H1 (cell line): ENCODE results near the gene BTBD18. TPM values are rescaled to one million over a fixed set of nuclear protein-coding genes. Genes with fewer than 3 reads are reported as not detected.

Source experiments
- CTCF ChIA-PET: fragments of 300-600 bp; sonication (Branson Sonifier 250); formaldehyde crosslinking; loops from one replicate; lab custom pipeline; 2021; ENCODE audit not compliant: partially characterized antibody; lab: Charles Lee
- POLR2A ChIA-PET: fragments of 300-600 bp; sonication (Branson Sonifier 250); formaldehyde crosslinking; loops from one replicate; lab custom pipeline; 2021; ENCODE audit warnings: inconsistent platforms; ENCODE audit not compliant: partially characterized antibody; lab: Charles Lee
- DNase-seq, 2 experiments: peaks; one replicate each; pipeline versions ENCODE4 v3.0.0 to v3.0.0-alpha.2; 2010 to 2022; ENCODE audit warnings: low spot score in 2 of 2, low read depth in 1 of 2, mixed read lengths in 1 of 2
- FAIRE-seq: peaks from 2 replicates; lab custom pipeline; 2011; peaks lifted over from hg19 to GRCh38; lab: Jason Lieb, UNC
- H2AFZ ChIP-seq: 2 replicates; pipeline ENCODE4 v1.8.1; 2012; ENCODE audit warnings: low read length, inconsistent platforms
- H2AK5ac ChIP-seq: 2 replicates; pipeline ENCODE4 v1.6.1; 2013; ENCODE audit warnings: low read depth, low read length
- H2BK120ac ChIP-seq: replicated peaks from 2 replicates; pipeline ENCODE3; 2013; ENCODE audit warnings: low read depth, low read length, inconsistent platforms
- H2BK12ac ChIP-seq: 2 replicates; pipeline ENCODE4 v1.6.1; 2013; ENCODE audit warnings: low read depth, low read length
- H2BK15ac ChIP-seq: 2 replicates; pipeline ENCODE4 v1.6.1; 2013; ENCODE audit warnings: low read length
- H2BK20ac ChIP-seq: 2 replicates; pipeline ENCODE4 v1.6.1; 2013; ENCODE audit warnings: low read length
- H2BK5ac ChIP-seq: 2 replicates; pipeline ENCODE4 v1.6.1; 2013; ENCODE audit warnings: low read depth, low read length
- H3K14ac ChIP-seq: 2 replicates; pipeline ENCODE4 v1.6.1; 2013; ENCODE audit warnings: inconsistent platforms; ENCODE audit not compliant: insufficient read length
- H3K18ac ChIP-seq: 2 replicates; pipeline ENCODE4 v1.6.1; 2013; ENCODE audit warnings: low read length; ENCODE audit errors: extremely low read depth
- H3K23ac ChIP-seq: 2 replicates; pipeline ENCODE4 v1.6.1; 2013; ENCODE audit warnings: inconsistent platforms; ENCODE audit not compliant: insufficient read length
- H3K23me2 ChIP-seq: 2 replicates; pipeline ENCODE4 v1.6.1; 2013; ENCODE audit warnings: low read depth, low read length
- H3K27ac ChIP-seq: 2 replicates; pipeline ENCODE4 v1.6.1; 2011; ENCODE audit warnings: low read depth, low read length, inconsistent platforms
- H3K27me3 ChIP-seq, 4 experiments: replicated peaks in 1 of 4; 1 replicate in 1 of 4; 2 replicates in 3 of 4; pipeline versions ENCODE4 v1.6.1 to v1.8.1; 2011 to 2013; ENCODE audit warnings: low read length in 3 of 4, mild to moderate bottlenecking in 3 of 4, inconsistent platforms in 2 of 4, mixed read lengths in 2 of 4, moderate library complexity in 1 of 4; ENCODE audit not compliant: control insufficient read depth in 3 of 4, insufficient read depth in 3 of 4; ENCODE audit errors: extremely low read depth in 1 of 4
- H3K36me3 ChIP-seq, 4 experiments: 2 replicates each; pipeline versions ENCODE4 v1.6.1 to v1.8.1; 2011 to 2013; ENCODE audit warnings: mild to moderate bottlenecking in 4 of 4, low read length in 3 of 4, moderate library complexity in 2 of 4, control low read depth in 1 of 4, inconsistent platforms in 1 of 4; ENCODE audit not compliant: insufficient read depth in 4 of 4, control insufficient read depth in 2 of 4
- H3K4ac ChIP-seq: replicated peaks from 2 replicates; pipeline ENCODE3; 2013; ENCODE audit warnings: low read length, low read depth, mixed read lengths, inconsistent platforms; ENCODE audit not compliant: insufficient read length
- H3K4me1 ChIP-seq, 4 experiments: replicated peaks in 1 of 4; 1 replicate in 1 of 4; 2 replicates in 3 of 4; pipeline versions ENCODE4 v1.6.1 to v1.8.1; 2011 to 2013; ENCODE audit warnings: low read length in 3 of 4, inconsistent platforms in 2 of 4, mixed read lengths in 1 of 4; ENCODE audit not compliant: insufficient read depth in 4 of 4, control insufficient read depth in 3 of 4
- H3K4me2 ChIP-seq, 2 experiments: 2 replicates each; pipeline versions ENCODE4 v1.6.1 to v1.8.1; 2011 to 2013; ENCODE audit warnings: low read depth in 2 of 2, low read length in 2 of 2, control low read depth in 1 of 2, inconsistent platforms in 1 of 2, mild to moderate bottlenecking in 1 of 2; ENCODE audit not compliant: insufficient read depth in 1 of 2
- H3K4me3 ChIP-seq, 4 experiments: fragments of 200-600, 300-600 bp in 1 of 4; sonication (generic), shearing (Covaris generic), sonication (Bioruptor Twin) in 1 of 4; 2 replicates each; pipeline versions ENCODE4 v1.5.1 to v1.8.1; 2011 to 2016; ENCODE audit warnings: low read length in 4 of 4, low read depth in 3 of 4, control low read depth in 2 of 4, inconsistent platforms in 2 of 4, mild to moderate bottlenecking in 2 of 4, mixed read lengths in 1 of 4, moderate library complexity in 1 of 4; ENCODE audit not compliant: insufficient read depth in 2 of 4; ENCODE audit errors: extremely low read depth in 1 of 4
- H3K56ac ChIP-seq: replicated peaks from 2 replicates; pipeline ENCODE3; 2013; ENCODE audit warnings: low read depth, mild to moderate bottlenecking, mixed read lengths, low read length, inconsistent platforms; ENCODE audit not compliant: insufficient read length
- H3K79me1 ChIP-seq: 2 replicates; pipeline ENCODE4 v1.6.1; 2013; ENCODE audit warnings: low read depth, low read length, control low read depth
- H3K79me2 ChIP-seq, 2 experiments: 2 replicates each; pipeline versions ENCODE4 v1.6.1 to v1.8.1; 2012 to 2013; ENCODE audit warnings: low read length in 2 of 2, mild to moderate bottlenecking in 2 of 2, inconsistent platforms in 1 of 2; ENCODE audit not compliant: insufficient read depth in 2 of 2, control insufficient read depth in 1 of 2
- H3K9ac ChIP-seq, 4 experiments: replicated peaks in 1 of 4; 1 replicate in 1 of 4; 2 replicates in 3 of 4; pipeline versions ENCODE4 v1.6.1 to v1.8.1; 2011 to 2013; ENCODE audit warnings: low read depth in 3 of 4, low read length in 3 of 4, control low read depth in 2 of 4, mild to moderate bottlenecking in 2 of 4, moderate library complexity in 2 of 4, inconsistent platforms in 1 of 4; ENCODE audit errors: extremely low read depth in 1 of 4
- H3K9me3 ChIP-seq, 2 experiments: 2 replicates each; pipeline versions ENCODE4 v1.6.1 to v1.8.1; 2012 to 2013; ENCODE audit warnings: mild to moderate bottlenecking in 2 of 2, moderate library complexity in 2 of 2, control low read depth in 1 of 2, inconsistent platforms in 1 of 2, low read depth in 1 of 2, low read length in 1 of 2, mixed read lengths in 1 of 2; ENCODE audit not compliant: insufficient read depth in 2 of 2
- H4K20me1 ChIP-seq, 2 experiments: replicated peaks in 1 of 2; 2 replicates each; pipeline versions ENCODE3 to v1.8.1; 2011 to 2013; ENCODE audit warnings: inconsistent platforms in 2 of 2, low read length in 2 of 2, mild to moderate bottlenecking in 1 of 2; ENCODE audit not compliant: insufficient read depth in 2 of 2, control insufficient read depth in 1 of 2
- H4K5ac ChIP-seq: 2 replicates; pipeline ENCODE4 v1.6.1; 2013; ENCODE audit warnings: low read length, low read depth, mixed read lengths, inconsistent platforms; ENCODE audit not compliant: insufficient read length
- H4K8ac ChIP-seq: 2 replicates; pipeline ENCODE4 v1.8.0; 2013; ENCODE audit warnings: mild to moderate bottlenecking, moderate library complexity, low read length, inconsistent platforms; ENCODE audit not compliant: insufficient read depth; ENCODE audit errors: extremely low read depth
- H4K91ac ChIP-seq: replicated peaks from 2 replicates; pipeline ENCODE3; 2013; ENCODE audit warnings: low read length, mixed read lengths, inconsistent platforms; ENCODE audit not compliant: insufficient read length
- EGR1 ChIP-seq: IDR thresholded peaks from 2 replicates; pipeline ENCODE4 v1.6.1; 2011; ENCODE audit warnings: low read depth, low read length, borderline replicate concordance
- GABPA ChIP-seq: IDR thresholded peaks from 2 replicates; pipeline ENCODE4 v1.6.1; 2011; ENCODE audit warnings: mild to moderate bottlenecking, low read length, moderate library complexity, borderline replicate concordance; ENCODE audit not compliant: insufficient read depth
- KDM5A ChIP-seq: fragments of 200-600 bp; IDR thresholded peaks from 2 replicates; pipeline ENCODE4 v1.7.1; 2012; ENCODE audit warnings: mild to moderate bottlenecking, low read length, inconsistent platforms, mixed read lengths
- POLR2A ChIP-seq, 2 experiments: IDR thresholded peaks; 1 replicate in 1 of 2; 2 replicates in 1 of 2; pipeline ENCODE4 v1.6.1; 2011; ENCODE audit warnings: low read depth in 2 of 2, low read length in 2 of 2, mild to moderate bottlenecking in 2 of 2; ENCODE audit errors: control extremely low read depth in 1 of 2
- POU5F1 ChIP-seq: IDR thresholded peaks from 2 replicates; pipeline ENCODE4 v1.6.1; 2011; ENCODE audit warnings: low read depth, mild to moderate bottlenecking, low read length, moderate library complexity
- WGBS, 2 experiments: shearing (Covaris generic) in 1 of 2; methylation state at CpG; one replicate each; pipeline versions ENCODE4 v1.1.6 to v1.1.7; 2013 to 2015; ENCODE audit warnings: low lambda C conversion rate in 2 of 2, mixed read lengths in 2 of 2, inconsistent platforms in 1 of 2, low coverage in 1 of 2, missing lambda C conversion rate in 1 of 2; ENCODE audit not compliant: insufficient replicate concordance in 2 of 2, insufficient coverage in 1 of 2, insufficient read length in 1 of 2; ENCODE audit errors: extremely low coverage in 1 of 2, missing lambda C conversion rate in 1 of 2; 5-methylcytosine and 5-hydroxymethylcytosine counted together
- polyA plus RNA-seq, 7 experiments: library from polyadenylated mRNA; depleted of rRNA in 3 of 7; stranded (reverse) in 5 of 7; unstranded in 2 of 7; fragments of >200 nt in 5 of 7; fragments of 200-250 nt in 2 of 7; gene quantifications; 1 replicate in 5 of 7; 2 replicates in 1 of 7; 4 replicates in 1 of 7; pipeline versions ENCODE4 v1.2.1 to v1.2.3, GENCODE V29; 2011 to 2013; ENCODE audit warnings: missing spikeins in 2 of 7, mixed read lengths in 2 of 7
- total RNA-seq: library from RNA; stranded (reverse); fragmentation: NEBNext Ultra II Directional; extraction: Animal tissue kit (Norgen Biotek cat#: 25700); gene quantifications from 2 replicates; pipeline ENCODE4 v1.2.1, GENCODE V29; 2021

The BTBD18 gene
- total and polyA plus RNA-seq, 2 of the 8 experiments (the other 6 are each of a cell fraction or from before 2014, with no cell fraction given), result 0.03 TPM; not detected in 1

GRCh38 chr11:57776577-57777210 lies 25.1 kb upstream of the BTBD18 start:
- Histone ChIP-seq H3K36me3 (no peaks in the 10 kb centered on the region), H3K79me1 (peaks cover 6% of the 10 kb centered on the region), H4K5ac (no peak overlapping the region), H3K27me3 (no peaks in the 10 kb centered on the region), H4K8ac (no peak overlapping the region), H2AK5ac (no peak overlapping the region), H3K14ac (no peak overlapping the region), H3K4me2 (peak overlapping the region; percentile 37 to 63; a peak in 3 of 4 replicates), H3K9me3 (no peaks in the 10 kb centered on the region), H3K4me1 (peaks cover 23 to 41% (median 35%) of the 10 kb centered on the region in 4 experiments), H4K20me1 (peaks cover 3 to 19% of the 10 kb centered on the region in 2 experiments), H3K23ac (no peak overlapping the region), H3K18ac (no peak overlapping the region), H3K56ac (no peak overlapping the region), H2BK20ac (no peak overlapping the region), H4K91ac (no peak overlapping the region), H3K79me2 (peaks cover 38 to 95% of the 10 kb centered on the region in 2 experiments), H3K4me3 (no peak overlapping the region), H2BK12ac (no peak overlapping the region), H3K4ac (no peak overlapping the region), H3K9ac (no peak overlapping the region), H2BK5ac (no peak overlapping the region), H2BK120ac (no peak overlapping the region), H2AFZ (no peak overlapping the region), H2BK15ac (no peak overlapping the region), H3K27ac (peak overlapping the region; percentile 89; the same call in 1 of the 2 replicates), H3K23me2 (no peaks in the 10 kb centered on the region)
- CTCF ChIA-PET, result interaction anchor here (0.7 to 9.6 kb wide), 5 partner anchors 9 to 31 kb away, joined by 3 to 86 read pairs (median 6); partner anchors contain the start of gene CTNND1
- POLR2A ChIA-PET, result interaction anchor here (0.7 to 14.4 kb wide), 6 partner anchors 11 to 117 kb away, joined by 3 to 329 read pairs (median 16); partner anchors contain the start of gene CTNND1
- TF ChIP-seq GABPA (no peak), KDM5A (no peak), POU5F1 (no peak), EGR1 (no peak), POLR2A (IDR thresholded peaks at IDR 0.05; ENCODE audit: control extremely low read depth in 1 of 2, low read depth in 2 of 2, low read length in 2 of 2) (0 out of 3 replicates have a peak, but pooled peaks of 1 of the 2 experiments have one; percentile 18)
- 77% methylated on average over 2 of the region's 2 CpGs; no CpG with 5 or more reads in 1 of the 2 experiments for WGBS, 2 experiments
- no peak for DNase-seq
- no peak for FAIRE-seq
